H1 (cell line): ENCODE measurements around the gene EFEMP2. TPM values are rescaled to one million over a fixed set of nuclear protein-coding genes. Genes with fewer than 3 reads are reported as not detected.

Experiments used
- CTCF ChIA-PET: fragments of 300-600 bp; sonication (Branson Sonifier 250); formaldehyde crosslinking; loops from one replicate; lab custom pipeline; 2021; ENCODE audit not compliant: partially characterized antibody; lab: Charles Lee
- POLR2A ChIA-PET: fragments of 300-600 bp; sonication (Branson Sonifier 250); formaldehyde crosslinking; loops from one replicate; lab custom pipeline; 2021; ENCODE audit warnings: inconsistent platforms; ENCODE audit not compliant: partially characterized antibody; lab: Charles Lee
- DNase-seq, 2 experiments: peaks; one replicate each; pipeline versions ENCODE4 v3.0.0 to v3.0.0-alpha.2; 2010 to 2022; ENCODE audit warnings: low spot score in 2 of 2, low read depth in 1 of 2, mixed read lengths in 1 of 2
- FAIRE-seq: peaks from 2 replicates; lab custom pipeline; 2011; peaks lifted over from hg19 to GRCh38; lab: Jason Lieb, UNC
- H2AFZ ChIP-seq: 2 replicates; pipeline ENCODE4 v1.8.1; 2012; ENCODE audit warnings: low read length, inconsistent platforms
- H2AK5ac ChIP-seq: 2 replicates; pipeline ENCODE4 v1.6.1; 2013; ENCODE audit warnings: low read depth, low read length
- H2BK120ac ChIP-seq: replicated peaks from 2 replicates; pipeline ENCODE3; 2013; ENCODE audit warnings: low read depth, low read length, inconsistent platforms
- H2BK12ac ChIP-seq: 2 replicates; pipeline ENCODE4 v1.6.1; 2013; ENCODE audit warnings: low read depth, low read length
- H2BK15ac ChIP-seq: 2 replicates; pipeline ENCODE4 v1.6.1; 2013; ENCODE audit warnings: low read length
- H2BK20ac ChIP-seq: 2 replicates; pipeline ENCODE4 v1.6.1; 2013; ENCODE audit warnings: low read length
- H2BK5ac ChIP-seq: 2 replicates; pipeline ENCODE4 v1.6.1; 2013; ENCODE audit warnings: low read depth, low read length
- H3K14ac ChIP-seq: 2 replicates; pipeline ENCODE4 v1.6.1; 2013; ENCODE audit warnings: inconsistent platforms; ENCODE audit not compliant: insufficient read length
- H3K18ac ChIP-seq: 2 replicates; pipeline ENCODE4 v1.6.1; 2013; ENCODE audit warnings: low read length; ENCODE audit errors: extremely low read depth
- H3K23ac ChIP-seq: 2 replicates; pipeline ENCODE4 v1.6.1; 2013; ENCODE audit warnings: inconsistent platforms; ENCODE audit not compliant: insufficient read length
- H3K23me2 ChIP-seq: 2 replicates; pipeline ENCODE4 v1.6.1; 2013; ENCODE audit warnings: low read depth, low read length
- H3K27ac ChIP-seq: 2 replicates; pipeline ENCODE4 v1.6.1; 2011; ENCODE audit warnings: low read depth, low read length, inconsistent platforms
- H3K27me3 ChIP-seq, 4 experiments: replicated peaks in 1 of 4; 1 replicate in 1 of 4; 2 replicates in 3 of 4; pipeline versions ENCODE4 v1.6.1 to v1.8.1; 2011 to 2013; ENCODE audit warnings: low read length in 3 of 4, mild to moderate bottlenecking in 3 of 4, inconsistent platforms in 2 of 4, mixed read lengths in 2 of 4, moderate library complexity in 1 of 4; ENCODE audit not compliant: control insufficient read depth in 3 of 4, insufficient read depth in 3 of 4; ENCODE audit errors: extremely low read depth in 1 of 4
- H3K36me3 ChIP-seq, 4 experiments: 2 replicates each; pipeline versions ENCODE4 v1.6.1 to v1.8.1; 2011 to 2013; ENCODE audit warnings: mild to moderate bottlenecking in 4 of 4, low read length in 3 of 4, moderate library complexity in 2 of 4, control low read depth in 1 of 4, inconsistent platforms in 1 of 4; ENCODE audit not compliant: insufficient read depth in 4 of 4, control insufficient read depth in 2 of 4
- H3K4ac ChIP-seq: replicated peaks from 2 replicates; pipeline ENCODE3; 2013; ENCODE audit warnings: low read length, low read depth, mixed read lengths, inconsistent platforms; ENCODE audit not compliant: insufficient read length
- H3K4me1 ChIP-seq, 4 experiments: replicated peaks in 1 of 4; 1 replicate in 1 of 4; 2 replicates in 3 of 4; pipeline versions ENCODE4 v1.6.1 to v1.8.1; 2011 to 2013; ENCODE audit warnings: low read length in 3 of 4, inconsistent platforms in 2 of 4, mixed read lengths in 1 of 4; ENCODE audit not compliant: insufficient read depth in 4 of 4, control insufficient read depth in 3 of 4
- H3K4me2 ChIP-seq, 2 experiments: 2 replicates each; pipeline versions ENCODE4 v1.6.1 to v1.8.1; 2011 to 2013; ENCODE audit warnings: low read depth in 2 of 2, low read length in 2 of 2, control low read depth in 1 of 2, inconsistent platforms in 1 of 2, mild to moderate bottlenecking in 1 of 2; ENCODE audit not compliant: insufficient read depth in 1 of 2
- H3K4me3 ChIP-seq, 4 experiments: fragments of 200-600, 300-600 bp in 1 of 4; sonication (generic), shearing (Covaris generic), sonication (Bioruptor Twin) in 1 of 4; 2 replicates each; pipeline versions ENCODE4 v1.5.1 to v1.8.1; 2011 to 2016; ENCODE audit warnings: low read length in 4 of 4, low read depth in 3 of 4, control low read depth in 2 of 4, inconsistent platforms in 2 of 4, mild to moderate bottlenecking in 2 of 4, mixed read lengths in 1 of 4, moderate library complexity in 1 of 4; ENCODE audit not compliant: insufficient read depth in 2 of 4; ENCODE audit errors: extremely low read depth in 1 of 4
- H3K56ac ChIP-seq: replicated peaks from 2 replicates; pipeline ENCODE3; 2013; ENCODE audit warnings: low read depth, mild to moderate bottlenecking, mixed read lengths, low read length, inconsistent platforms; ENCODE audit not compliant: insufficient read length
- H3K79me1 ChIP-seq: 2 replicates; pipeline ENCODE4 v1.6.1; 2013; ENCODE audit warnings: low read depth, low read length, control low read depth
- H3K79me2 ChIP-seq, 2 experiments: 2 replicates each; pipeline versions ENCODE4 v1.6.1 to v1.8.1; 2012 to 2013; ENCODE audit warnings: low read length in 2 of 2, mild to moderate bottlenecking in 2 of 2, inconsistent platforms in 1 of 2; ENCODE audit not compliant: insufficient read depth in 2 of 2, control insufficient read depth in 1 of 2
- H3K9ac ChIP-seq, 4 experiments: replicated peaks in 1 of 4; 1 replicate in 1 of 4; 2 replicates in 3 of 4; pipeline versions ENCODE4 v1.6.1 to v1.8.1; 2011 to 2013; ENCODE audit warnings: low read depth in 3 of 4, low read length in 3 of 4, control low read depth in 2 of 4, mild to moderate bottlenecking in 2 of 4, moderate library complexity in 2 of 4, inconsistent platforms in 1 of 4; ENCODE audit errors: extremely low read depth in 1 of 4
- H3K9me3 ChIP-seq, 2 experiments: 2 replicates each; pipeline versions ENCODE4 v1.6.1 to v1.8.1; 2012 to 2013; ENCODE audit warnings: mild to moderate bottlenecking in 2 of 2, moderate library complexity in 2 of 2, control low read depth in 1 of 2, inconsistent platforms in 1 of 2, low read depth in 1 of 2, low read length in 1 of 2, mixed read lengths in 1 of 2; ENCODE audit not compliant: insufficient read depth in 2 of 2
- H4K20me1 ChIP-seq, 2 experiments: replicated peaks in 1 of 2; 2 replicates each; pipeline versions ENCODE3 to v1.8.1; 2011 to 2013; ENCODE audit warnings: inconsistent platforms in 2 of 2, low read length in 2 of 2, mild to moderate bottlenecking in 1 of 2; ENCODE audit not compliant: insufficient read depth in 2 of 2, control insufficient read depth in 1 of 2
- H4K5ac ChIP-seq: 2 replicates; pipeline ENCODE4 v1.6.1; 2013; ENCODE audit warnings: low read length, low read depth, mixed read lengths, inconsistent platforms; ENCODE audit not compliant: insufficient read length
- H4K8ac ChIP-seq: 2 replicates; pipeline ENCODE4 v1.8.0; 2013; ENCODE audit warnings: mild to moderate bottlenecking, moderate library complexity, low read length, inconsistent platforms; ENCODE audit not compliant: insufficient read depth; ENCODE audit errors: extremely low read depth
- H4K91ac ChIP-seq: replicated peaks from 2 replicates; pipeline ENCODE3; 2013; ENCODE audit warnings: low read length, mixed read lengths, inconsistent platforms; ENCODE audit not compliant: insufficient read length
- BACH1 ChIP-seq: IDR thresholded peaks from 2 replicates; pipeline ENCODE4 v1.6.1; 2012; ENCODE audit warnings: low read length, improper control_type of control experiment
- BCL11A ChIP-seq, 2 experiments: IDR thresholded peaks; one replicate each; pipeline ENCODE4 v1.6.1; 2011; ENCODE audit warnings: low read depth in 2 of 2, low read length in 2 of 2, mild to moderate bottlenecking in 2 of 2
- BRCA1 ChIP-seq: IDR thresholded peaks from 2 replicates; pipeline ENCODE4 v1.6.1; 2012; ENCODE audit warnings: low read depth, low read length, improper control_type of control experiment
- CBX5 ChIP-seq: fragments of 300-800, 300-1000 bp; sonication (generic); IDR thresholded peaks from 2 replicates; pipeline ENCODE4 v1.7.1; 2016; ENCODE audit warnings: antibody characterized with exemption, low read length, low read depth
- CEBPB ChIP-seq: IDR thresholded peaks from 2 replicates; pipeline ENCODE4 v1.6.1; 2012; ENCODE audit warnings: low read depth, low read length
- EP300 ChIP-seq, 2 experiments: IDR thresholded peaks; 1 replicate in 1 of 2; 2 replicates in 1 of 2; pipeline ENCODE4 v1.6.1; 2011 to 2012; ENCODE audit warnings: low read depth in 2 of 2, low read length in 2 of 2, mild to moderate bottlenecking in 2 of 2, borderline replicate concordance in 1 of 2, inconsistent platforms in 1 of 2, moderate library complexity in 1 of 2
- JUND ChIP-seq: IDR thresholded peaks from 2 replicates; pipeline ENCODE4 v1.6.1; 2011; ENCODE audit warnings: mild to moderate bottlenecking, improper control_type of control experiment, low read length
- KDM1A ChIP-seq: fragments of 200-600, 300-600 bp; sonication (generic); IDR thresholded peaks from 2 replicates; pipeline ENCODE4 v1.7.1; 2016; ENCODE audit warnings: mild to moderate bottlenecking, low read length, borderline replicate concordance
- KDM4A ChIP-seq: IDR thresholded peaks from one replicate; pipeline ENCODE4 v1.7.1; 2012; ENCODE audit warnings: low read depth, mild to moderate bottlenecking, moderate library complexity, low read length, inconsistent platforms; ENCODE audit not compliant: severe bottlenecking
- SAP30 ChIP-seq: fragments of 300-600 bp; sonication (generic); IDR thresholded peaks from 2 replicates; pipeline ENCODE4 v1.7.1; 2012; ENCODE audit warnings: low read length, moderate library complexity, mild to moderate bottlenecking, inconsistent platforms; ENCODE audit not compliant: insufficient read depth, insufficient replicate concordance
- SIN3A ChIP-seq, 2 experiments: IDR thresholded peaks in 1 of 2; conservative IDR thresholded peaks in 1 of 2; 2 replicates each; pipeline ENCODE4 v1.6.1; 2011 to 2012; ENCODE audit warnings: low read length in 2 of 2, improper control_type of control experiment in 1 of 2, low read depth in 1 of 2, mild to moderate bottlenecking in 1 of 2
- SIX5 ChIP-seq: IDR thresholded peaks from 2 replicates; pipeline ENCODE4 v1.6.1; 2011; ENCODE audit warnings: mild to moderate bottlenecking, low read depth, low read length
- TCF12 ChIP-seq: IDR thresholded peaks from 2 replicates; pipeline ENCODE4 v1.6.1; 2011; ENCODE audit warnings: low read depth, mild to moderate bottlenecking, low read length
- ZNF274 ChIP-seq: IDR thresholded peaks from 2 replicates; pipeline ENCODE4 v1.7.0; 2012; ENCODE audit warnings: low read length, borderline replicate concordance; ENCODE audit errors: extremely low read depth
- WGBS, 2 experiments: shearing (Covaris generic) in 1 of 2; methylation state at CpG; one replicate each; pipeline versions ENCODE4 v1.1.6 to v1.1.7; 2013 to 2015; ENCODE audit warnings: low lambda C conversion rate in 2 of 2, mixed read lengths in 2 of 2, inconsistent platforms in 1 of 2, low coverage in 1 of 2, missing lambda C conversion rate in 1 of 2; ENCODE audit not compliant: insufficient replicate concordance in 2 of 2, insufficient coverage in 1 of 2, insufficient read length in 1 of 2; ENCODE audit errors: extremely low coverage in 1 of 2, missing lambda C conversion rate in 1 of 2; 5-methylcytosine and 5-hydroxymethylcytosine counted together
- polyA plus RNA-seq, 7 experiments: library from polyadenylated mRNA; depleted of rRNA in 3 of 7; stranded (reverse) in 5 of 7; unstranded in 2 of 7; fragments of >200 nt in 5 of 7; fragments of 200-250 nt in 2 of 7; gene quantifications; 1 replicate in 5 of 7; 2 replicates in 1 of 7; 4 replicates in 1 of 7; pipeline versions ENCODE4 v1.2.1 to v1.2.3, GENCODE V29; 2011 to 2013; ENCODE audit warnings: missing spikeins in 2 of 7, mixed read lengths in 2 of 7
- total RNA-seq: library from RNA; stranded (reverse); fragmentation: NEBNext Ultra II Directional; extraction: Animal tissue kit (Norgen Biotek cat#: 25700); gene quantifications from 2 replicates; pipeline ENCODE4 v1.2.1, GENCODE V29; 2021

Gene EFEMP2
- total and polyA plus RNA-seq, 2 of the 8 experiments (the other 6 are each of a cell fraction or from before 2014, with no cell fraction given): 8.8 to 17.2 TPM

GRCh38 chr11:65903715-65904114, 31.1 kb upstream of the EFEMP2 start:
- ChIA-PET POLR2A (interaction anchor here (0.7 to 2.6 kb wide), 2 partner anchors 12 to 42 kb away, joined by 3 to 11 read pairs; partner anchors contain the start of genes CCDC85B and TSGA10IP), CTCF (interaction anchor here (0.6 to 9.7 kb wide), 3 partner anchors 16 to 85 kb away, joined by 4 to 150 read pairs (median 4); partner anchors contain the start of genes CCDC85B and FIBP)
- Histone ChIP-seq H3K36me3 (no peaks in the 10 kb centered on the region), H2AFZ (no peak overlapping the region), H2BK120ac (no peak overlapping the region), H2AK5ac (no peak overlapping the region), H3K79me1 (no peaks in the 10 kb centered on the region), H4K8ac (no peak overlapping the region), H2BK20ac (no peak overlapping the region), H4K5ac (no peak overlapping the region), H3K27me3 (peaks cover 13 to 37% (median 30%) of the 10 kb centered on the region in 4 experiments), H3K9ac (no peak overlapping the region), H3K9me3 (no peaks in the 10 kb centered on the region), H3K79me2 (no peaks in the 10 kb centered on the region), H3K4me2 (no peak overlapping the region), H3K4ac (no peak overlapping the region), H3K23me2 (peaks cover 9% of the 10 kb centered on the region; the same call in 1 of the 2 replicates), H3K23ac (no peak overlapping the region), H4K91ac (no peak overlapping the region), H2BK15ac (no peak overlapping the region), H4K20me1 (peaks cover 0 to 4% of the 10 kb centered on the region in 2 experiments), H3K27ac (no peak overlapping the region), H2BK5ac (no peak overlapping the region), H2BK12ac (no peak overlapping the region), H3K4me3 (no peak overlapping the region), H3K18ac (no peak overlapping the region), H3K14ac (no peak overlapping the region), H3K4me1 (peaks cover 3 to 11% (median 7%) of the 10 kb centered on the region in 4 experiments; a peak in 6 of 7 replicates), H3K56ac (no peak overlapping the region)
- 76% methylated on average over 8 of the region's 8 CpGs; no CpG with 5 or more reads in 1 of the 2 experiments for WGBS, 2 experiments
- no peak for DNase-seq
- FAIRE-seq: no peak
- TF ChIP-seq EP300 (IDR thresholded peaks at IDR 0.05; ENCODE audit: borderline replicate concordance in 1 of 2, low read depth in 2 of 2, low read length in 2 of 2) (no peak), SIN3A (conservative IDR thresholded peaks at IDR 0.05 in 1 of 2, IDR thresholded peaks at IDR 0.05 in 1 of 2; ENCODE audit: low read depth in 1 of 2, low read length in 2 of 2) (no peak), BCL11A (IDR thresholded peaks at IDR 0.05; ENCODE audit: low read depth in 2 of 2, low read length in 2 of 2) (no peak), BRCA1 (no peak), JUND (no peak), KDM1A (no peak), CEBPB (no peak), ZNF274 (no peak), CBX5 (no peak), BACH1 (no peak), SIX5 (no peak), KDM4A (no peak), SAP30 (no peak), TCF12 (no peak)
